Bronchial epithelial cell (primary cell): ENCODE results near the gene KLHL24. TPM values are rescaled to one million over a fixed set of nuclear protein-coding genes. Genes with fewer than 3 reads are reported as not detected.
"Not testable (repeated sequence)": the region's sequence is repeated elsewhere in the genome, so short reads cannot be mapped to it uniquely, and the experiment has no call there.

Source experiments
- DNase-seq: peaks from one replicate; pipeline ENCODE4 v3.0.0-alpha.2; 2010; ENCODE audit warnings: low read depth
- FAIRE-seq: peaks from 2 replicates; lab custom pipeline; 2011; peaks lifted over from hg19 to GRCh38; lab: Jason Lieb, UNC
- H3K27me3 ChIP-seq: 2 replicates; pipeline ENCODE4 v1.5.1; 2011; ENCODE audit warnings: low read length; ENCODE audit not compliant: control insufficient read depth, insufficient read depth
- H3K36me3 ChIP-seq: 2 replicates; pipeline ENCODE4 v1.5.1; 2011; ENCODE audit warnings: low read length; ENCODE audit not compliant: control insufficient read depth, insufficient read depth
- H3K4me3 ChIP-seq: 2 replicates; pipeline ENCODE4 v1.5.1; 2011; ENCODE audit warnings: mild to moderate bottlenecking, low read depth, low read length, control low read depth
- total RNA-seq: library from RNA; depleted of rRNA; stranded (reverse); fragments of >200 nt; gene quantifications from 2 replicates; pipeline ENCODE4 v1.2.1, GENCODE V29; 2014
- TF ChIP-seq, protein P1 (sequence below): IDR thresholded peaks from 2 replicates; pipeline ENCODE4 v1.5.1; 2011; ENCODE audit warnings: mild to moderate bottlenecking, moderate library complexity, low read length, control low read depth, inconsistent platforms; ENCODE audit not compliant: insufficient read depth, severe bottlenecking

The KLHL24 gene
- total RNA-seq, 1 donor from 2014 or later, result 63.4 TPM

- TF ChIP-seq, protein P1, sequence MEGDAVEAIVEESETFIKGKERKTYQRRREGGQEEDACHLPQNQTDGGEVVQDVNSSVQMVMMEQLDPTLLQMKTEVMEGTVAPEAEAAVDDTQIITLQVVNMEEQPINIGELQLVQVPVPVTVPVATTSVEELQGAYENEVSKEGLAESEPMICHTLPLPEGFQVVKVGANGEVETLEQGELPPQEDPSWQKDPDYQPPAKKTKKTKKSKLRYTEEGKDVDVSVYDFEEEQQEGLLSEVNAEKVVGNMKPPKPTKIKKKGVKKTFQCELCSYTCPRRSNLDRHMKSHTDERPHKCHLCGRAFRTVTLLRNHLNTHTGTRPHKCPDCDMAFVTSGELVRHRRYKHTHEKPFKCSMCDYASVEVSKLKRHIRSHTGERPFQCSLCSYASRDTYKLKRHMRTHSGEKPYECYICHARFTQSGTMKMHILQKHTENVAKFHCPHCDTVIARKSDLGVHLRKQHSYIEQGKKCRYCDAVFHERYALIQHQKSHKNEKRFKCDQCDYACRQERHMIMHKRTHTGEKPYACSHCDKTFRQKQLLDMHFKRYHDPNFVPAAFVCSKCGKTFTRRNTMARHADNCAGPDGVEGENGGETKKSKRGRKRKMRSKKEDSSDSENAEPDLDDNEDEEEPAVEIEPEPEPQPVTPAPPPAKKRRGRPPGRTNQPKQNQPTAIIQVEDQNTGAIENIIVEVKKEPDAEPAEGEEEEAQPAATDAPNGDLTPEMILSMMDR, result no peak
- FAIRE-seq (no peak), DNase-seq (no peak)
- Histone ChIP-seq H3K36me3 (no peaks in the 10 kb centered on the region), H3K4me3 (no peak overlapping the region), H3K27me3 (no peaks in the 10 kb centered on the region)
These were observed 3.7 kb upstream of the KLHL24 start for GRCh38 chr3:183631715-183632114.

DNA sequence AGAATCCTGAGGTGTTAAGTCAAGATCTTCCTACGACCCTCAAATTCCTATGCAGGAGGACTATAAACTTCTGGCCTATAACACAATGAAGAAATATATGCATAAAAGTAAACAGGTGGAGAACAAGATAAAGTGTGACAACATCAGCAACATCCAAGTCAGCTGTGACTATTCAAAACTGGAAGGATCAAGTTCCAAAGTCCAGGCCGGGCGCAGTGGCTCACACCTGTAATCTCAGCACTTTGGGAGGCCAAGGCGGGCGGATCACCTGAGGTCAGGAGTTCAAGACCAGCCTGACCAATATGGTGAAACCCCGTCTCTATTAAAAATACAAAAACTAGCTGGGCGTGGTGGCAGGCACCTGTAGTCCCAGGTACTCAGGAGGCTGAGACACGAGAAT lies 2.7 kb upstream of the KLHL24 start:
- not testable (repeated sequence) for H3K36me3 ChIP-seq, DNase-seq, FAIRE-seq, H3K4me3 ChIP-seq, H3K27me3 ChIP-seq

DNA sequence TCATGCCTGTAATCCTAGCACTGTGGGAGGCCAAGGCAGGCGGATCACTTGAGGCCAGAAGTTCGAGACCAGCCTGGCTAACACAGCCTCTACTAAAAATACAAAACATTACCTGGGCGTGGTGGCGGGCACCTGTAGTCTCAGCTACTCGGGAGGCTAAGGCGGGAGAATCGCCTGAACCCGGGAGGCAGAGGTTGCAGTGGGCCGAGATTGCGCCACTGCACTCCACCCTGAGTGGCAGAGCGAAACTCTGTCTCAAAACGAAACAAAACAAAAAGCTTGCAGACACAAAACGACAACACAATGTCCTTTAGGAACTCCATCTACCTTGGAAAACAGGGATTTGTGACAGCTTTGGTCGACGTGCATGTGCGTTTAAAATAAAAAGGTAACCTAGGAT lies 716 bp upstream of the KLHL24 start:
- TF ChIP-seq, protein P1, result no peak
- DNase-seq (no peak), FAIRE-seq (no peak)
- H3K4me3 ChIP-seq, result no peak overlapping the region
- no peaks in the 10 kb centered on the region for H3K36me3 ChIP-seq
- no peaks in the 10 kb centered on the region for H3K27me3 ChIP-seq

GRCh38 chr3:183635107-183635430 lies 354 bp upstream of the KLHL24 start:
- H3K4me3 ChIP-seq, result peak overlapping the region; percentile 92
- H3K27me3 ChIP-seq, result no peaks in the 10 kb centered on the region
- H3K36me3 ChIP-seq, result no peaks in the 10 kb centered on the region
- TF ChIP-seq, protein P1, result no peak
- DNase-seq, result no peak
- FAIRE-seq, result no peak

GRCh38 chr3:183636221-183637105 lies 1.0 kb downstream of the KLHL24 start:
- TF ChIP-seq, protein P1, result no peak
- no peaks in the 10 kb centered on the region for H3K36me3 ChIP-seq
- FAIRE-seq (no peak), DNase-seq (peak; percentile 88)
- H3K4me3 ChIP-seq, result peak overlapping the region; percentile 92
- no peaks in the 10 kb centered on the region for H3K27me3 ChIP-seq

DNA sequence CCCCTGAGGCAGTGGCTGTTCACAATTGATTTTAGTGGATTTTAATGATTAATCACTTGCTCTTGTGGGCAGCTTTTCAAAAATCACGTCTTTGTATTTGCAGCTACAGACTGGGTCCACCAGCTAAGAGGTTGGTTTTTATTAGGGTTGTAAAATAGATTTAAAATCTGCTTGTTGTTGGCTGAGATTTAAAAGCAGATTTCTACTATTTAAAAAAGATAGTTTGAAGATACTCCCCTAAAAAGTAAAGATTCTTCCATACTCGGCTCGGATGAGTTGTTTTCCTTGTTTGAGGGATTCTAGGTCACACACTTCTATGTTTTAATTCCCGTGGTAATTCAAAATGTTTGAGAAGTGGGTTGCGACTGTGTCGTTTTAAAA lies 1.7 kb downstream of the KLHL24 start:
- TF ChIP-seq, protein P1, result no peak
- H3K27me3 ChIP-seq, result no peaks in the 10 kb centered on the region
- DNase-seq (no peak), FAIRE-seq (no peak)
- no peaks in the 10 kb centered on the region for H3K36me3 ChIP-seq
- H3K4me3 ChIP-seq, result peak overlapping the region; percentile 92

DNA sequence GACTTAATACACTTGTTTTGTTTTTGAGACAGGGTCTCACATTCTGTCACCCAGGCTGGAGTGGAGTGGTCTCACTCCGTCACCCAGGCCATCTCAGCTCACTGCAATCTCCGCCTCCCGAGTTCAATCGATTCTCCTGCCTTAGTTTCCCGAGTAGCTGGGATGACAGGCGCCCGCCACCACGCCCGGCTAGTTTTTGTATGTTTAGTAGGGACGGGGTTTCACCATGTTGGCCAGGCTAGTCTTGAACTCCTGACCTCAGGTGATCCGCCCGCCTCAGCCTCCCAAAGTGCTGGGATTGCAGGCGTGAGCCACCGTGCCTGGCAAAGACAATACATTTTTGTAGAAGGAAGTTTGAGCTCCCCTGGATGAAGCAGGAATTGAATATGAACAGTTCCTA lies 2.2 kb downstream of the KLHL24 start:
- DNase-seq, H3K27me3 ChIP-seq, FAIRE-seq, H3K36me3 ChIP-seq, H3K4me3 ChIP-seq: not testable (repeated sequence)
